Neural progenitor cell (in vitro differentiated cells): ENCODE results near the gene CATSPER3. TPM values are rescaled to one million over a fixed set of nuclear protein-coding genes. Genes with fewer than 3 reads are reported as not detected.

Source experiments
- DNase-seq: peaks from one replicate; pipeline ENCODE4 v3.0.0-alpha.2; 2016; ENCODE audit warnings: low spot score
- H2AFZ ChIP-seq: fragments of 200-600 bp; sonication (generic); replicated peaks from 2 replicates; pipeline ENCODE4 v1.6.1; 2016; ENCODE audit warnings: antibody characterized with exemption
- H3F3A ChIP-seq: fragments of 200-600 bp; sonication (generic); 2 replicates; pipeline ENCODE4 v1.6.1; 2016; ENCODE audit warnings: antibody characterized with exemption, low read depth
- H3K27ac ChIP-seq: fragments of 200-600 bp; sonication (generic); 2 replicates; pipeline ENCODE4 v1.5.1; 2016; ENCODE audit warnings: mild to moderate bottlenecking
- H3K27me3 ChIP-seq: fragments of 200-600 bp; sonication (generic); 2 replicates; pipeline ENCODE4 v1.6.1; 2016; ENCODE audit warnings: mild to moderate bottlenecking, moderate library complexity
- H3K36me3 ChIP-seq: fragments of 200-600 bp; sonication (generic); 2 replicates; pipeline ENCODE4 v1.5.1; 2016
- H3K4me1 ChIP-seq: fragments of 200-600 bp; sonication (generic); 2 replicates; pipeline ENCODE4 v1.6.1; 2016; ENCODE audit warnings: mixed run types
- H3K4me2 ChIP-seq: fragments of 200-600 bp; sonication (generic); 2 replicates; pipeline ENCODE4 v1.6.1; 2016
- H3K4me3 ChIP-seq: fragments of 200-600 bp; sonication (generic); 2 replicates; pipeline ENCODE4 v1.5.1; 2016
- H3K79me2 ChIP-seq: fragments of 200-600 bp; sonication (generic); 2 replicates; pipeline ENCODE4 v1.6.1; 2016; ENCODE audit warnings: low read depth
- H3K9ac ChIP-seq: fragments of 200-600 bp; sonication (generic); 2 replicates; pipeline ENCODE4 v1.6.1; 2016
- H3K9me3 ChIP-seq: fragments of 200-600 bp; sonication (generic); 2 replicates; pipeline ENCODE4 v1.5.1; 2016; ENCODE audit warnings: low read depth
- H4K20me1 ChIP-seq: fragments of 200-600 bp; sonication (generic); 2 replicates; pipeline ENCODE4 v1.6.1; 2016; ENCODE audit warnings: low read depth
- H3K27ac Mint-ChIP-seq: 3 replicates; pipeline ENCODE4 v1.8.0; 2021; ENCODE audit warnings: mixed read lengths
- H3K27me3 Mint-ChIP-seq: 2 replicates; pipeline ENCODE4 v1.8.0; 2022; ENCODE audit warnings: low read depth, mild to moderate bottlenecking, inconsistent platforms, moderate library complexity, mixed read lengths; ENCODE audit not compliant: insufficient read depth
- H3K36me3 Mint-ChIP-seq: 3 replicates; pipeline ENCODE4 v1.8.0; 2021; ENCODE audit warnings: mixed read lengths
- H3K4me1 Mint-ChIP-seq: 3 replicates; pipeline ENCODE4 v1.8.0; 2021; ENCODE audit warnings: mixed read lengths
- H3K4me3 Mint-ChIP-seq: 3 replicates; pipeline ENCODE4 v1.8.0; 2021; ENCODE audit warnings: mild to moderate bottlenecking, moderate library complexity, mixed read lengths
- H3K9me3 Mint-ChIP-seq: 3 replicates; pipeline ENCODE4 v1.8.0; 2020; ENCODE audit warnings: mixed read lengths
- CTCF ChIP-seq: fragments of 200-600 bp; sonication (generic); IDR thresholded peaks from 2 replicates; pipeline ENCODE4 v1.5.1; 2017; ENCODE audit warnings: antibody characterized with exemption, mild to moderate bottlenecking
- EZH2 ChIP-seq: fragments of 200-600 bp; sonication (generic); IDR thresholded peaks from 2 replicates; pipeline ENCODE4 v1.6.1; 2017; ENCODE audit warnings: antibody characterized with exemption, mild to moderate bottlenecking, moderate library complexity
- EZH2phosphoT487 ChIP-seq: fragments of 200-600 bp; sonication (generic); IDR thresholded peaks from 2 replicates; pipeline ENCODE4 v1.6.1; 2017; ENCODE audit warnings: antibody characterized with exemption
- total RNA-seq: library from RNA; depleted of rRNA; stranded (reverse); fragments of >200 nt; gene quantifications from 2 replicates; pipeline ENCODE4 v1.2.3, GENCODE V29; 2015; ENCODE audit warnings: low replicate concordance

CATSPER3 gene
- total RNA-seq, 1 donor from 2014 or later, result not detected

GRCh38 chr5:135011355-135012032, 43.8 kb downstream of the CATSPER3 start:
- H3K27me3 ChIP-seq, result no peaks in the 10 kb centered on the region
- no peak overlapping the region for H3K4me2 ChIP-seq
- no peaks in the 10 kb centered on the region for H3K36me3 Mint-ChIP-seq
- no peak overlapping the region for H2AFZ ChIP-seq
- H3K79me2 ChIP-seq, result no peaks in the 10 kb centered on the region
- no peaks in the 10 kb centered on the region for H3F3A ChIP-seq
- no peaks in the 10 kb centered on the region for H3K9me3 Mint-ChIP-seq
- H3K36me3 ChIP-seq, result no peaks in the 10 kb centered on the region
- no peaks in the 10 kb centered on the region for H3K9me3 ChIP-seq
- no peaks in the 10 kb centered on the region for H3K4me1 Mint-ChIP-seq
- H3K9ac ChIP-seq, result no peak overlapping the region
- H3K27me3 Mint-ChIP-seq, result peaks cover 2% of the 10 kb centered on the region
- H3K4me1 ChIP-seq, result no peaks in the 10 kb centered on the region
- H3K4me3 Mint-ChIP-seq, result no peak overlapping the region
- H3K4me3 ChIP-seq, result no peak overlapping the region
- no peak overlapping the region for H3K27ac Mint-ChIP-seq
- no peak for DNase-seq
- TF ChIP-seq EZH2phosphoT487, result no peak
- TF ChIP-seq EZH2, result no peak
- no peak for TF ChIP-seq CTCF
- no peak overlapping the region for H3K27ac ChIP-seq
- no peaks in the 10 kb centered on the region for H4K20me1 ChIP-seq

GRCh38 chr5:135012033-135012588, 44.4 kb downstream of the CATSPER3 start:
- H3K27me3 Mint-ChIP-seq, result peaks cover 2% of the 10 kb centered on the region

GRCh38 chr5:135012951-135013391, 45.3 kb downstream of the CATSPER3 start:
- no peak overlapping the region for H3K27ac Mint-ChIP-seq
- H3K27me3 Mint-ChIP-seq, result no peaks in the 10 kb centered on the region
- Histone ChIP-seq H3K27me3 (no peaks in the 10 kb centered on the region), H3K36me3 (no peaks in the 10 kb centered on the region), H3K27ac (no peak overlapping the region), H3F3A (no peaks in the 10 kb centered on the region), H3K4me1 (no peaks in the 10 kb centered on the region), H3K9me3 (no peaks in the 10 kb centered on the region), H2AFZ (no peak overlapping the region), H3K4me2 (no peak overlapping the region), H3K79me2 (no peaks in the 10 kb centered on the region), H4K20me1 (no peaks in the 10 kb centered on the region), H3K9ac (no peak overlapping the region), H3K4me3 (no peak overlapping the region)
- no peak overlapping the region for H3K4me3 Mint-ChIP-seq
- no peaks in the 10 kb centered on the region for H3K36me3 Mint-ChIP-seq
- no peaks in the 10 kb centered on the region for H3K9me3 Mint-ChIP-seq
- no peak for DNase-seq
- H3K4me1 Mint-ChIP-seq, result no peaks in the 10 kb centered on the region
- TF ChIP-seq EZH2phosphoT487, result no peak
- no peak for TF ChIP-seq CTCF
- TF ChIP-seq EZH2, result no peak

More at GRCh38 chr5:135012033-135012588, 44.4 kb downstream of the CATSPER3 start:
- Histone ChIP-seq H4K20me1 (no peaks in the 10 kb centered on the region), H3K79me2 (no peaks in the 10 kb centered on the region), H3K9me3 (no peaks in the 10 kb centered on the region), H3K4me1 (no peaks in the 10 kb centered on the region), H3K4me2 (no peak overlapping the region), H3K27ac (no peak overlapping the region), H2AFZ (no peak overlapping the region), H3K27me3 (no peaks in the 10 kb centered on the region), H3K36me3 (no peaks in the 10 kb centered on the region), H3K9ac (no peak overlapping the region), H3K4me3 (no peak overlapping the region), H3F3A (no peaks in the 10 kb centered on the region)
- TF ChIP-seq EZH2phosphoT487 (no peak), EZH2 (no peak), CTCF (no peak)
- Mint-ChIP-seq H3K4me1 (no peaks in the 10 kb centered on the region), H3K36me3 (no peaks in the 10 kb centered on the region), H3K27ac (no peak overlapping the region), H3K9me3 (no peaks in the 10 kb centered on the region), H3K4me3 (no peak overlapping the region)
- no peak for DNase-seq
